Measurements from ENCODE around the gene AUTS2.
"Not testable (repeated sequence)": the region's sequence is repeated elsewhere in the genome, so short reads cannot be mapped to it uniquely, and the experiment has no call there.

AUTS2 gene

GRCh38 chr7:70579397-70580097, 981.3 kb downstream of the AUTS2 start:
- no peak for DNase-seq

GRCh38 chr7:70580161-70580560, 981.9 kb downstream of the AUTS2 start:
- DNase-seq, result no peak

- no peak for DNase-seq
These were observed 984.9 kb downstream of the AUTS2 start for GRCh38 chr7:70582927-70583895.

DNA sequence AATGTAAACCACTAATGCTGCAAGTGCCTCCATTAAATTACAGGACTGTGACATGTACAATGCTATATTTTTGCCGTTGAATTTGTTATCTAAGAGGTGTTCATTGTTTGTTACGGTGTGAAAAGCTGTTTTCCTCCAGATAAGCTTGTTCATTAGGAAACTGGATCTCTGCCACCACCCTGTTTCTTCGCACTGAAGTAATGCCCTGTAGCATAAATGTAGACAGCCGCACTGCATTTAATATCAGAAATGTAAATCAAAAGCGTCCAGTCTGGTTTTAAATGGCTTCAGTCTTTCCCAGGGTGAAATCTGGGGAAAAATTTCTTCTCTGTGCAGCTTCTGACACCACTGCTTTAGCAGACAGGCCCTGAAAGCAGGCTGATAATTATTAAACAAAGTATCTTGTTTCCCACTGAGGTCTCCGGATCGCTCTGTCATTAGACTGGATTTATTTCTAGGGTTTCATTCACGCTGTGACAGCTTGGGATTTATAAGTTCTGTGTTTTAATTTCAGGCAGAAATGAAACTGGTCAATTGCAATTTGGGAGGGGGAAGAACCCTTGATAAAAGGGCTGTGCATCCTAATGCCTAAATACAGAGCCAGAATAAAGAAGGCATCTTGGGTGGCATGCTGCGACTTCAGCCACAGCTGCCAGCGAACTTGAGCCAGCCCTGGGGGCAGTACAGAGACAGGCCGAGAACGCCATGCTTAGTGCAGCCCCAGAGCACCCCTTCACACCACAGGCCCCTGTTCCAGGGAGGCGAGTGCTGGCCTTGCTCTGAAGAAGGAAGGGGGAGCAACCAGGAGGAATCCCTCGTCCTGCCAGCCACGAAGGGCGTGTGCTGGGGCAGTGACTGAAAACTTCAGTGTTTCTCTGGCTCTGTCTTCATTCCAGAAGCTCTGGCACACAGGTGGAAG, 985.9 kb downstream of the AUTS2 start:
- no peak for DNase-seq

DNA sequence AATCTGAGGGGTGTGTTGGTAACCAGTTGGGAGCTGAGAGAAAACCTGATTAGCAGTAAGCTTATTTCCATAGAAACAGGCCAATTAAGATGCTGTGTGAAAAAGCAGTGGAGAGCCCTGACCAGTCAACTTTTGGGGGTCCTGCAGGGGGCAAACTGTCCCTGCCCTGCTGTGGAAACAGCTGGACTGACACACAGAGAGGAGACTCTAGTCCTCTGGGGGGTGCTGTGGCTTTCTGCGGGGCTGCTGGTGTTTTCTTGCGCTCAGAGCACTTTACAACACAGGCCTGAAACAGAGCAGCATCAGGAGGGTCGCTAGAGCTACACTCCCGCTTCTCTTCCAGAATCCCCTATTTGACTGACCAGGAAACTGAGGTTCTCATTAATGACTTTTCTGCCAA, 986.8 kb downstream of the AUTS2 start:
- DNase-seq, result no peak

DNA sequence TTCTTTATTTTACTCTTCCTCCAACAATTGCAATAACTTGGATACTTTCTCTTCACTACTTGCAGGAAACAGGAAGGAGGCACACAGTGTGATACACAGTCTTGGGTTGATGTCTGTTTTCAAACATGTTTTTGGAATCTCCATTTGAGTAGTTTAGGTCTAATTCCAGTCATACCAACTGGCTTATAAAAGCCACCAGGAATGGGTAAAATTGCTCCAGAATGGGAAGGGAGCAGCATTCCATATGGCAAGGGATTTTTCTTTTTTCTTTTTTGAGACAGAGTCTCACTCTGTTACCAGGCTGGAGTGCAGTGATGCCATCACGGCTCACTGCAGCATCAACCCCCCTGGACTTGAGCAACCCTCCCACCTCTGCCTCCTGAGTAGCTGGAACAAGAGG, 988.5 kb downstream of the AUTS2 start:
- no peak for DNase-seq

DNA sequence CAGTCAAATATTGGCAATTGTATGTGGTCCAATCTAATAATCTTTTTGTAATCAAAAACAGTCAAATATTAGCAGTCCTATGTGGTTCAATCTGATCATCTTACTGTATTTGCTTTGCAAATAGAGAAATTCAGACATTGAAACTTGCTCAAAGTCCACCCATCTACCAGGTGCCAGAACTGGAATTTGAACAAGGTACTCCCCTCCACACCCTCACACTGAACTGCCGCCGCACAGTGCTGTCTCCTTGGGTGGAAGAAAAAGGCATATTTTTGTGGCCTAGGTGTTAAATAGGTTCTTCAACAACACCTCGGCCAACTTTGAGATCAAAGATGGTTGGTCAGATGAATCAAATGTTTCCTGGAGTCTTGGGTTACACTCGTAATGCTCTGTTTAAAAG, 989.5 kb downstream of the AUTS2 start:
- no peak for DNase-seq

DNA sequence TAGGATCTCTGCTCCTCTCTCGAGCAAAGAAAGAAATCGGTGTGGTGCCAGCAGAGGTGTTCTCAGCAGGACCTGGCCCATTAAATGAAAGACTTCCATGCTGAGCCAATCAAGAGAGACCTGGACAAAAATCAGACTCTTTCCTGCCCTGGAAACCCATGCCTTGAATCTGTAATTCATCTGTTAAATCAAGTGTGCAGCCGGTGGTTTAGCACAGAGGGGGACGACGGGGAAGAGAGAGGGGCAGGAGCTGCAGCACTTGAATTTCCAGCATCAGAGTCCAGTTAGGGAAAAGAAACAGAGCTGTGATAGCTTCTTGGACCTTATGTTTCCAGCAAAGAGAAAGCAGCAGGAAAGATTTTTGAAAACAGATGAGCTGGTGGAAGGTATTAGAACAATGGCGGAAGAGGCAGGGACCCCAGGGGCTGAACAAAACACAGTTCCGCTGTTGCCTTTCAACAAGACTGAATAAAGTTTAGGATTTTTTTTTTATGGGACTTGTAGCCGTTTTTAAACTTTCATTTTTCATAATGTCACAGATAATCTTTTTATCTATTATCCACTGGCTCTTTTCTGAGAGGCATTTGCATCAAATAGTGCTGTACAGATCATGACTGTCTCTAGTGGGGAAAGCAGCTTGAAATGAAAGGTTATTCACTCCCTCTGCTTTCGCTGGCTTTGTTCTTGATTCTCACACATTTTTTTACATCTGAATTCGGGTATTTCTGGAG, 990.1 kb downstream of the AUTS2 start:
- no peak for DNase-seq

DNA sequence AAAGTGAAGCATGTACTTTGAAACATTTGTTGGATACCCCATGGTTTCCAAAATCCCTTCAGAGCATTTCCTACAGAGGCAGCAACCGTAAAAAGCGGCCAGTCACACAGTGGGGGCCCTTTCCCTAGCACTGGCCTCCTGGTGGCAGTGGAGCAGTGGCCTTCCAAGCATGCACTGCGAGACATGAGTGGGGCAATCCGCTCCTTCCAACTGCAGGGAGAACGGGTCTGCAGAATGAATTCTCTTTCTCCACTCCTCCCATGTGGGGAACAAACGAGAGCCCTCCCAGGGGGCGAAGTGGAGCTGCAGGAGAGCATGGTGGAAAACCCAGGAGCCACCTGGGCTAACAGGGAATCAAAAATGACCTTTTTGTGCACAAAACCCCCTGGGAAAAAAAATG, 990.7 kb downstream of the AUTS2 start:
- no peak for DNase-seq

DNA sequence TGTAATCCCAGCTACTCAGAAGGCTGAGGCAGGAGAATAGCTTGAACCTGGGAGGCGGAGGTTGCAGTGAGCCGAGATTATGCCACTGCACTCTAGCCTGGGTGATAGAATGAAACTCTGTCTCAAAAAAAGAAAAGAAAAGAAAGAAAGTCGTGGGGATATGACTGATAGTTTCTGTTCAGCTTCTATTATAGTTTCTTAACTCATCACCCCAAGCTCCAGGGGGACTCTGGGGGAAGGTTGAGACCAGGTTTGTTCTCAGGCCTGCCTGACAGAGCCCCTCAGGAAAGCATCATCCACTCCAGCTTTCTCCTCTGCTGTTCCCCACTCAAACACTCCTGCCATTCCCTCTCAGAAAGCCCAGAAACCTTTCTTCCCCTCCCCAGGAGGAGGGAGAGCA, 991.3 kb downstream of the AUTS2 start:
- DNase-seq, result no peak

GRCh38 chr7:70590126-70590854, 992.0 kb downstream of the AUTS2 start:
- no peak for DNase-seq

- DNase-seq, result no peak
These were observed 993.4 kb downstream of the AUTS2 start for GRCh38 chr7:70591643-70592042.

GRCh38 chr7:70592171-70592570, 993.9 kb downstream of the AUTS2 start:
- DNase-seq, result no peak

- no peak for DNase-seq
These were observed 995.9 kb downstream of the AUTS2 start for GRCh38 chr7:70594170-70594569.

- not testable (repeated sequence) for DNase-seq
These were observed 996.6 kb downstream of the AUTS2 start for GRCh38 chr7:70594885-70595284.

GRCh38 chr7:70595370-70595754, 997.1 kb downstream of the AUTS2 start:
- no peak for DNase-seq

GRCh38 chr7:70595755-70596597, 997.7 kb downstream of the AUTS2 start:
- no peak for DNase-seq

GRCh38 chr7:70596598-70596913, 998.3 kb downstream of the AUTS2 start:
- DNase-seq, result no peak

DNA sequence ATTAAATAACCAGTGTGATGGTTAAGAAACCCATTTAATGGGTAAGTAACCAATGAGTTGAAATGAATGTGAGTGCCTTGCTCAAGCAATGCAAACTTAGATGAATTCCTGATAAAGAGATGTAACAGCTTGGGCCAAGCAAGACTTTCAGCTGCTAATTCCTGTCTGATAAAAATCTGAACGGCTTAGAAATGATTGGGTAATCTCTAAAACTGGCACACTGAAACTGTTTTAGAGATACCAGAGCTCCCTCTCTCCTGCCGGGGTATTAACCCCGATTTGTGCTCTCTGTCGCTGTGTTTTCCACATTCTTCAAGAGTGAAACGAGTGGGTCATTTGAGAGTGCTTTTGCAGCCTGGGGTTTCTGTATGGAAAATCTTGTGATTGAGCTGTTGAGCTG, 998.8 kb downstream of the AUTS2 start:
- DNase-seq, result no peak

- no peak for DNase-seq
These were observed 1000.7 kb downstream of the AUTS2 start for GRCh38 chr7:70598976-70599375.

Measured in NCI-H2081 treated with DMSO at 0.1 percent for 48 hours (cell line).